ENCODE measurements around the gene ARMC8.

- no peak for TF ChIP-seq CTCF (IDR thresholded peaks at IDR 0.05; ENCODE audit: borderline replicate concordance, extremely low read depth, low read length, poor library complexity, severe bottlenecking)
- no peak for TF ChIP-seq EZH2 (IDR thresholded peaks at IDR 0.05; ENCODE audit: borderline replicate concordance, low read depth, low read length, severe bottlenecking)
Measured at GRCh38 chr3:138270245-138270644, 83.1 kb downstream of the ARMC8 start.
